ENCODE results near the gene ZNF333.

DNA sequence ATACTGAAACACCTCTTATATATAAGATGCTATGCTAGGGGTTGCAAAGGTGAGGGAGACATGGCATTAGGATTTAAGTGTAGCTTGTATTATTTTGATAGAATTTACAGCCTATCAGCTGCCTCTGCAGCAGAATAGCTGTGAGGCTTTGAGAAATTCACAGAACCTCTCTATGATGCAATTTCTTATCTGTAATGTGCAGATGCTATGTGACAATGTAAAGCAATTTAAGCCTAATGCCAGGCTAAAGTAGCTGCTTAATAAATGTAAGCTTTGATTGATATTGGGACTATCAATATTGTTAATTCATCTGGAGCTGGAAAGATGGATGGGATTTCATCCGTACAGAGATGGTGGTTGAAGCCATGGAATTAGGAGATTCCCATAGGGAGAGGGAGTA, 16.8 kb upstream of the ZNF333 start:
- TF ChIP-seq, protein P1, sequence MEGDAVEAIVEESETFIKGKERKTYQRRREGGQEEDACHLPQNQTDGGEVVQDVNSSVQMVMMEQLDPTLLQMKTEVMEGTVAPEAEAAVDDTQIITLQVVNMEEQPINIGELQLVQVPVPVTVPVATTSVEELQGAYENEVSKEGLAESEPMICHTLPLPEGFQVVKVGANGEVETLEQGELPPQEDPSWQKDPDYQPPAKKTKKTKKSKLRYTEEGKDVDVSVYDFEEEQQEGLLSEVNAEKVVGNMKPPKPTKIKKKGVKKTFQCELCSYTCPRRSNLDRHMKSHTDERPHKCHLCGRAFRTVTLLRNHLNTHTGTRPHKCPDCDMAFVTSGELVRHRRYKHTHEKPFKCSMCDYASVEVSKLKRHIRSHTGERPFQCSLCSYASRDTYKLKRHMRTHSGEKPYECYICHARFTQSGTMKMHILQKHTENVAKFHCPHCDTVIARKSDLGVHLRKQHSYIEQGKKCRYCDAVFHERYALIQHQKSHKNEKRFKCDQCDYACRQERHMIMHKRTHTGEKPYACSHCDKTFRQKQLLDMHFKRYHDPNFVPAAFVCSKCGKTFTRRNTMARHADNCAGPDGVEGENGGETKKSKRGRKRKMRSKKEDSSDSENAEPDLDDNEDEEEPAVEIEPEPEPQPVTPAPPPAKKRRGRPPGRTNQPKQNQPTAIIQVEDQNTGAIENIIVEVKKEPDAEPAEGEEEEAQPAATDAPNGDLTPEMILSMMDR (IDR thresholded peaks at IDR 0.05; ENCODE audit: low read depth, low read length, poor library complexity, severe bottlenecking): no peak
- TF ChIP-seq EZH2phosphoT487 (IDR thresholded peaks at IDR 0.05; ENCODE audit: borderline replicate concordance, low read length): no peak
